Smooth muscle cell (in vitro differentiated cells): ENCODE results near the gene GNAS. TPM values are rescaled to one million over a fixed set of nuclear protein-coding genes. Genes with fewer than 3 reads are reported as not detected.

ENCODE experiments used
- DNase-seq: peaks from one replicate; lab custom pipeline; 2025; ENCODE audit not compliant: unreplicated experiment; lab: John Stamatoyannopoulos, UW
- H2AFZ ChIP-seq: fragments of 200-600 bp; sonication (generic); 2 replicates; pipeline ENCODE4 v1.6.0; 2016; ENCODE audit warnings: antibody characterized with exemption, low read depth, mild to moderate bottlenecking
- H3F3A ChIP-seq: fragments of 200-600 bp; sonication (generic); 2 replicates; pipeline ENCODE4 v1.6.0; 2017; ENCODE audit warnings: antibody characterized with exemption, low read depth
- H3K27ac ChIP-seq: fragments of 200-600 bp; sonication (generic); 2 replicates; pipeline ENCODE4 v1.5.1; 2016; ENCODE audit warnings: low read depth, mild to moderate bottlenecking
- H3K27me3 ChIP-seq: fragments of 200-600 bp; sonication (generic); 2 replicates; pipeline ENCODE4 v1.6.1; 2016; ENCODE audit warnings: low read depth, mild to moderate bottlenecking
- H3K36me3 ChIP-seq: fragments of 200-600 bp; sonication (generic); 2 replicates; pipeline ENCODE4 v1.5.1; 2016; ENCODE audit warnings: low read depth
- H3K4me1 ChIP-seq: fragments of 200-600 bp; sonication (generic); 2 replicates; pipeline ENCODE4 v1.5.1; 2016; ENCODE audit warnings: low read depth
- H3K4me2 ChIP-seq: fragments of 200-600 bp; sonication (generic); 2 replicates; pipeline ENCODE4 v1.6.0; 2016; ENCODE audit warnings: mild to moderate bottlenecking
- H3K4me3 ChIP-seq: fragments of 200-600 bp; sonication (generic); 2 replicates; pipeline ENCODE4 v1.5.1; 2016; ENCODE audit warnings: mild to moderate bottlenecking
- H3K79me2 ChIP-seq: fragments of 200-600 bp; sonication (generic); 2 replicates; pipeline ENCODE4 v1.6.0; 2016; ENCODE audit warnings: low read depth, mild to moderate bottlenecking
- H3K9ac ChIP-seq: fragments of 200-600 bp; sonication (generic); 2 replicates; pipeline ENCODE4 v1.6.0; 2016; ENCODE audit warnings: low read depth
- H3K9me3 ChIP-seq: fragments of 200-600 bp; sonication (generic); replicated peaks from 2 replicates; pipeline ENCODE4 v1.5.1; 2016; ENCODE audit warnings: low read depth
- H4K20me1 ChIP-seq: fragments of 200-600 bp; sonication (generic); 2 replicates; pipeline ENCODE4 v1.6.0; 2016; ENCODE audit warnings: low read depth
- WGBS: methylation state at CpG from one replicate; pipeline ENCODE4 v1.1.7; 2016; ENCODE audit warnings: low lambda C conversion rate; 5-methylcytosine and 5-hydroxymethylcytosine counted together
- polyA plus RNA-seq: library from polyadenylated mRNA; unstranded; fragments of >200 nt; fragmentation: Nextera tagmentation; extraction: Ambion mirVana; gene quantifications from 2 replicates; pipeline ENCODE4 v1.2.1, GENCODE V29; 2016
- total RNA-seq: library from RNA; depleted of rRNA; stranded (reverse); fragments of >200 nt; gene quantifications from 2 replicates; pipeline ENCODE4 v1.2.3, GENCODE V29; 2014
- TF ChIP-seq, protein P1 (sequence below): fragments of 200-600 bp; sonication (generic); IDR thresholded peaks from 2 replicates; pipeline ENCODE4 v1.5.1; 2017; ENCODE audit warnings: borderline replicate concordance, mild to moderate bottlenecking, antibody characterized with exemption; ENCODE audit not compliant: insufficient read depth, poor library complexity, severe bottlenecking

The GNAS gene
- total and polyA plus RNA-seq, 2 experiments from 2014 or later = 1,240 to 1,914 TPM

DNA sequence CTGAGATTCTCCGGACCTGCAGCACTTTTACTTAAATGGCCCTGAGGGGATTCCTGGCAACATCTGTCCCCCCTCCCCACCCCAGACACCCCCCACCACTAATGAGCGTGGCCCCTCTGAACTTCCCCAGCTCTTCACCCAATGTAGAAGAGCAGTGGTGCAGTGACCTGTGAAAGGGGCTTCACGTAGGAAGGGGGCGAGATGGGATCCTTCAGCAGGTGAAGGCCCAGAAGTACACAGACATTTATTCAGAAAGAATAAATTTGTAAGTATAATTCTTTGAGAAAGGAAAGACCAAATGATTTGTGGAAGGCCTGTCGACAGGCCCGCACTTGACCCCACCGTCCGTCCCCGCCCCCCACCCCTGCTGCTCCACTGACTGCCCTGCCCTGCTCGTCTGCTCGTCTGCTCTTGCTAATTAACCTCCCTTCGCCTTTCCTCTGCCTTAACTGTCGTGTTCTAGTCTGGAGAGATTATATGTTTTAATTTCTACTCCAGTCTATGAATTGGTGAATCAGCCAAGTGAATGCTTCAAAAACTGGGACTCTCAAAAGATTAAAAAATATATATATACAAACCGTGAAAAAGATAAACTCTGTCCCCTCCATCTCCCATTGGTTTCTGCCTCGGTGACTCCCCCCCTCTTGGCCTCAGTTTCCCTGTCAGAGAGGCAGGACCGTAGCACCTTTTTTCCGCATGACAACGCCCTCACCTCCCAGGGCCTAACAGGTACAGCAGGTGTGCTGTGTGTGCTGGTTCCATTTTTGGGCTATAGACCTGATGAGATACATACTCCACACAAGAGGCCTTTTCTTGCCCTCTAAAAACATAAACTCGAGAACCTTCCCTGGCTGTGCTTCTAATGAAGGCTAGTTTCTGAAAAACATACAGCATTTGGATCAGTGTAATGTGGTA, 49.2 kb downstream of the GNAS start:
- TF ChIP-seq, protein P1, sequence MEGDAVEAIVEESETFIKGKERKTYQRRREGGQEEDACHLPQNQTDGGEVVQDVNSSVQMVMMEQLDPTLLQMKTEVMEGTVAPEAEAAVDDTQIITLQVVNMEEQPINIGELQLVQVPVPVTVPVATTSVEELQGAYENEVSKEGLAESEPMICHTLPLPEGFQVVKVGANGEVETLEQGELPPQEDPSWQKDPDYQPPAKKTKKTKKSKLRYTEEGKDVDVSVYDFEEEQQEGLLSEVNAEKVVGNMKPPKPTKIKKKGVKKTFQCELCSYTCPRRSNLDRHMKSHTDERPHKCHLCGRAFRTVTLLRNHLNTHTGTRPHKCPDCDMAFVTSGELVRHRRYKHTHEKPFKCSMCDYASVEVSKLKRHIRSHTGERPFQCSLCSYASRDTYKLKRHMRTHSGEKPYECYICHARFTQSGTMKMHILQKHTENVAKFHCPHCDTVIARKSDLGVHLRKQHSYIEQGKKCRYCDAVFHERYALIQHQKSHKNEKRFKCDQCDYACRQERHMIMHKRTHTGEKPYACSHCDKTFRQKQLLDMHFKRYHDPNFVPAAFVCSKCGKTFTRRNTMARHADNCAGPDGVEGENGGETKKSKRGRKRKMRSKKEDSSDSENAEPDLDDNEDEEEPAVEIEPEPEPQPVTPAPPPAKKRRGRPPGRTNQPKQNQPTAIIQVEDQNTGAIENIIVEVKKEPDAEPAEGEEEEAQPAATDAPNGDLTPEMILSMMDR = no peak

DNA sequence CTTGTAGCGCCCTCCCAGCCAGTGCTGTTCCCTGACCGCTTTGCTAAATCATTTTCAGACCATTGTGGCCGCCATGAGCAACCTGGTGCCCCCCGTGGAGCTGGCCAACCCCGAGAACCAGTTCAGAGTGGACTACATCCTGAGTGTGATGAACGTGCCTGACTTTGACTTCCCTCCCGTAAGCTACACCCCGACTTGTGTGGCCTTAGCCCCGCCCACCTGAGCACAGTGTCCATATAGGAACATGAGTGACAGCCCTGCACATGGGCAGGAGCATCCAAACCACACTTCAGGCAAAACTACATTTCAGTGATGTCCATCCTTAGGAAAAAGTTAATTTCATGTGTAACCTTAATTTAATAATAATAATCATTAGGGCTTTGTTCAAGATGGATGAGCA, 51.1 kb downstream of the GNAS start:
- peaks cover 19% of the 10 kb centered on the region for H3K36me3 ChIP-seq
- TF ChIP-seq, protein P1 = no peak
- WGBS = 92% methylated on average over 9 of the region's 9 CpGs
- H3K4me2 ChIP-seq = no peak overlapping the region
- no peak overlapping the region for H3K9ac ChIP-seq
- no peak overlapping the region for H3K27ac ChIP-seq
- H3K79me2 ChIP-seq = peaks cover 79% of the 10 kb centered on the region
- peaks cover 100% of the 10 kb centered on the region for H4K20me1 ChIP-seq
- H3K9me3 ChIP-seq = no peaks in the 10 kb centered on the region
- H3K27me3 ChIP-seq = no peaks in the 10 kb centered on the region
- no peak overlapping the region for H3K4me3 ChIP-seq
- H3F3A ChIP-seq = peaks cover 21% of the 10 kb centered on the region
- H3K4me1 ChIP-seq = peaks cover 39% of the 10 kb centered on the region
- no peak overlapping the region for H2AFZ ChIP-seq
- DNase-seq = no peak

More for the DNA sequence above, 49.2 kb downstream of the GNAS start:
- WGBS = 80% methylated on average over 19 of the region's 19 CpGs
- Histone ChIP-seq H3K36me3 (peaks cover 16% of the 10 kb centered on the region), H3K4me2 (no peak overlapping the region), H3K79me2 (peaks cover 92% of the 10 kb centered on the region), H3F3A (peaks cover 25% of the 10 kb centered on the region), H3K4me1 (peaks cover 42% of the 10 kb centered on the region), H2AFZ (no peak overlapping the region), H3K27me3 (no peaks in the 10 kb centered on the region), H3K9ac (no peak overlapping the region), H4K20me1 (peaks cover 100% of the 10 kb centered on the region), H3K27ac (no peak overlapping the region), H3K9me3 (no peaks in the 10 kb centered on the region), H3K4me3 (no peak overlapping the region)
- no peak for DNase-seq

DNA sequence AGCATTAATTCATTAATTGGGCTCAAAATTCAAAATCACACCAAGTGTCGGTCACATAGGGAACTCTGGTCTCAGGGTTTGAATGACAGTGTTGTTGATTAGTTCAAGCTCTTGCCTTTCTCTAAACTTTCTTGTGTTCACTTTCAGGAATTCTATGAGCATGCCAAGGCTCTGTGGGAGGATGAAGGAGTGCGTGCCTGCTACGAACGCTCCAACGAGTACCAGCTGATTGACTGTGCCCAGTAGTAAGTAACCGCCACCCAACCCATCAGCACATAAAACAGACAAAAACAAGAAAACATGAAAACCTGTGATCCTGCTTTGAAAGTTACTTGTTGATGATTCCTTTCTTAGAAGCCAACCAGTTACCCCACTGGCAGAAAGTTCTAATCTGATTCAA, 52.7 kb downstream of the GNAS start:
- H3K79me2 ChIP-seq = peaks cover 67% of the 10 kb centered on the region
- DNase-seq = no peak
- 89% methylated on average over 6 of the region's 6 CpGs for WGBS

More for the DNA sequence above, 52.7 kb downstream of the GNAS start:
- peak overlapping the region; percentile 89 for H3K27ac ChIP-seq
- no peak overlapping the region for H2AFZ ChIP-seq
- no peaks in the 10 kb centered on the region for H3K27me3 ChIP-seq
- H3K4me3 ChIP-seq = no peak overlapping the region
- H4K20me1 ChIP-seq = peaks cover 100% of the 10 kb centered on the region
- peaks cover 25% of the 10 kb centered on the region for H3K4me1 ChIP-seq
- no peaks in the 10 kb centered on the region for H3K9me3 ChIP-seq
- peaks cover 24% of the 10 kb centered on the region for H3K36me3 ChIP-seq
- TF ChIP-seq, protein P1 = no peak
- H3K9ac ChIP-seq = no peak overlapping the region
- H3F3A ChIP-seq = peaks cover 29% of the 10 kb centered on the region
- H3K4me2 ChIP-seq = no peak overlapping the region
